ELR (cell line): ENCODE results near the gene SPATA31E1.
"Not testable (repeated sequence)": the region's sequence is repeated elsewhere in the genome, so short reads cannot be mapped to it uniquely, and the experiment has no call there.

Experiments used
- DNase-seq: peaks from one replicate; pipeline ENCODE4 v3.0.0-alpha.2; 2015; ENCODE audit warnings: low read depth

The SPATA31E1 gene

DNA sequence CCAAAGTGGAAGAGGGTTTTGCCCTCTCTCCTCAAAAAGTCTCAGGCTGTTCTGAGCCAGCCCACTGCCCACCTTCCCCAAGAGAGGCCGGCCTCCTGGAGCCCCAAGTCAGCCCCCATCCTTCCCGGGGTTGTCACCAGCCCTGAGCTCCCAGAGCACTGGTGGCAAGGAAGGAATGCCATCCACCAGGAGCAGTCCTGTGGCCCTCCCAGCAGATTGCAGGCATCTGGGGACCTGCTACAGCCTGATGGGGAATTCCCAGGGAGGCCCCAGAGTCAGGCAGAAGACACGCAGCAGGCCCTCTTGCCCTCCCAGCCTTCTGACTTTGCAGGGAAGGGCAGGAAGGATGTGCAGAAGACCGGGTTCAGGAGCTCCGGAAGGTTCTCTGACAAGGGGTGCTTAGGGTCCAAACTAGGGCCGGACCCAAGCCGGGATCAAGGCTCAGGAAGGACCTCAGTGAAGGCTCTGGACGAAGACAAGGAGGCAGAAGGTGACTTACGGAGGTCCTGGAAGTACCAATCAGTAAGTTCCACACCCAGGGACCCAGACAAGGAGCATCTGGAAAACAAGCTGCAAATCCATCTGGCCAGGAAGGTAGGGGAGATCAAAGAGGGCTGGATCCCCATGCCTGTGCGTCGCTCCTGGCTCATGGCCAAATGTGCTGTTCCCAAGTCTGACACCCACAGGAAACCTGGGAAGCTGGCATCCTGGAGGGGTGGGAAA is 3.7 kb downstream of the SPATA31E1 start:
- no peak for DNase-seq

DNA sequence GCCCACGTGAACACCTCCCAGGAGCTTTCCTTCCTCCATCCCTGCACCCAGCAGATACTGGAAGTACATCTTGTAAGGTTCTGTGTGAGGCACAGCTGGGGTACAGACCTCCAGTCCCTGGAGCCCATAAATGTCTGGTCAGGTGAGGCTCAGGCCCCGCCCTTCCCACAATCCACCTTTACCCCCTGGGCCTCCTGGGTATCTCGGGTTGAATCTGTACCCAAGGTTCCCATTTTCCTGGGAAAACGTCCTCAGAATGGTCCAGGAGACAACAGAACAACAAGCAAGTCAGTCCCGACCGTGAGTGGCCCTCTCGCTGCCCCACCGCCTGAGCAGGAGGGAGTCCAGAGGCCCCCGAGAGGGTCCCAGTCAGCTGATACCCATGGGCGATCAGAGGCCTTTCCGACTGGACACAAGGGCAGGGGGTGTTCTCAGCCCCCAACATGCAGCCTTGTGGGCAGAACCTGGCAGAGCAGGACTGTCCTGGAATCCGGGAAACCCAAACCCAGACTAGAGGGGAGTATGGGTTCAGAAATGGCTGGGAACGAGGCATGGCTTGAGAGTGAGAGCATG is 4.3 kb downstream of the SPATA31E1 start:
- DNase-seq = no peak

DNA sequence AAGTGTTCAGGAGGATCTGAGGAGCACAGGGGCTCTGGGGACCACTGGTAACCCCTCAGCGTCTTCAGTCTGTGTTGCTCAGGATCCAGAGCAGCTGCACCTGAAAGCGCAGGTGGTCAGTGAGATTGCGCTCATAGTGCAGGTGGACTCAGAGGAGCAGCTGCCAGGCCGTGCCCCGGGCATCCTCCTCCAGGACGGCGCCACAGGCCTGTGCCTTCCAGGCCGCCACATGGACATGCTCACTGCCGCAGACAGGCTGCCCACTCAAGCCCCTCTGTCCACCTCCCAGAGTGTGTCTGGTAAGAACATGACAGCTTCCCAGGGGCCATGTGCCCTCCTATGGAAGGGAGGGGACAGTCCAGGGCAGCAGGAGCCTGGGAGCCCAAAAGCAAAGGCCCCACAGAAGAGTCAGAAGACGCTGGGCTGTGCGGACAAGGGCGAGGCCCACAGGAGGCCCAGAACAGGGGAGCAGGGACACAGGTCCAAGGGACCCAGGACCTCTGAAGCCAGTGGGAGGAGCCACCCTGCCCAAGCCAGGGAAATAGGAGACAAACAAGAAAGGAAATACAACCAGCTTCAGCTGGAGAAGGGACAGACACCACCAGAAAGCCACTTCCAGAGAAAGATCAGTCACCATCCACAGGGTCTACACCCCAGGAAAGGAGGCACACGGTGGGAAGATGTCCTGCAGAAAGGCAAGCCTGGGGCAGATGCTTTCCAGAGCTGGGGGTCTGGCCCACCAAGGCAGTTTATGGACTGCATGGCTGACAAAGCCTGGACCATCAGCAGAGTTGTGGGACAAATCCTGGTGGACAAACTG is 5.2 kb downstream of the SPATA31E1 start:
- DNase-seq = no peak

DNA sequence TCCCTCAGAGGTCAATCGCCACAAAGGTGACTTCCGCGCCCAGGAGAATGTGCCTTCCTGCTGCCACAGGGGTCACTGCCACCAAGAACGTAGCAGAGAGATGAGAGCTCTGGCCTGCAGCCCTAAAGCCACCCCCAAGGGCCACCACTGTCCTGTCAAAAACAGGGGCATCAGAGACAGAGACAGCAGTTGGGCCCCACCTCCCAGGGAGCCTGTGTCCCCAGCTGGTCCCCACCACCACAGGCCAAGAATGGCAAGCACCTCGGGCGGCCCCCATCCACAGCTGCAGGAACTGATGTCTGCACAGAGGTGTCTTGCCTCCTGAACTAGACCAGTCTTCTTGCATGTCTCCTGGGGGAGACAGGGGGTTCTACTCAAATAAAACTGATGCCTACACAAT is 5.8 kb downstream of the SPATA31E1 start:
- DNase-seq = no peak

DNA sequence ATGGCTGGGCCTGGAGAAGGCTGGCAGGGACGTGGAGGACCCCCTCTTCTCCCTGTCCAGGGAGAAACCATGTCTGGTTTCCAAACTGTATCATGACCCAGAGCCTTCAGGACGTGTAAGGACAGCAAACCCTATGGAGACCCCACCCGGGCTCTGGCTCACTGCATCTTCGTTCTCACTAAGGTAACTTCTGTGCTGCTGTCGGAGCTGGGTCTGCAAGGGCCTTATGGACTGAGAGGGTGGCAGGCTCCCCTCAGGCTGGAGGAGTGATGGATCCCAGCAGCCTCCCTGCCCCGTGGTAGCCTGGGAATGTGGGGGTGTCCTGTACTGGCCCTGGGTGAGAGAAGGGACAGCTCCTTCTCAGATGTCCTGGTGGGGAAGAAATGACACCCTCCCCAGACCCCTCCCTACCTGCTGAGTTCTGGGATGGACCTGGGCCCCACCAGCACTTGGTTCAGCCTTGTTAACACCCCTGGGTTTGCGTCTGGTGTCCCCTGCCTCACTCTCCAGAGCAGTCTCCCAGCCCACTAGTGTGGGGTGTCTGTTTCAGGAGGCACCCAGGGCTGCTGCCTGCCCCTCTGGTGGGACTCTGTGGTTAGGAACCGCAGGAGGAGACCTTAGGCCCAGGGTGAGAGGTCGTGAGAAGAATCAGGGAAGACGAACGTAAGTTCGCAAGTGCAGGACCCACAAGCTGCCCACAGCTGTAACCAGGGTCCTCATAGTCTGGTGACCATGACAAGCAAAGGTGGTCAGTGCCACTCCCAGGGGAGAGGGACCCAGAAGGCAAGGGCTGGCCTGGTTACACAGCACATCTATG is 6.6 kb downstream of the SPATA31E1 start:
- no peak for DNase-seq

DNA sequence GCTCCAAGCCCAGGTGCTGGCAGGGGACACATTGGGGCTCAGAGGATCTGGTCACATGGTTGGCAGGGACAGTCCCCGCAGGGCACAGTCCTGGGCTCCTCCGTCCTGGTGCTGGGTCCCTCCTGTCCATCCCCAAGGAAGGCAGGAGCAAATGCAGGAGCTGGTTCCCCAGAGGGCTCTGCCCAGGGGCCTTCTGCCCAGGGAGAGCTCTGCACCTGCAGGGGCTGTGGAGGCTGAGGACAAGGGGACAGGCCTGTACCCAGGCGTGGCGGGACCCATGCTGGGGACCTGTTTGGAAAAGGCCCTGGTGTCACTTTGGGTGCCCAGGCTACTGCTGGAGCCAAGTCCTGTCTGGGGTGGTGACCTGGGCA is 7.2 kb downstream of the SPATA31E1 start:
- DNase-seq = no peak

DNA sequence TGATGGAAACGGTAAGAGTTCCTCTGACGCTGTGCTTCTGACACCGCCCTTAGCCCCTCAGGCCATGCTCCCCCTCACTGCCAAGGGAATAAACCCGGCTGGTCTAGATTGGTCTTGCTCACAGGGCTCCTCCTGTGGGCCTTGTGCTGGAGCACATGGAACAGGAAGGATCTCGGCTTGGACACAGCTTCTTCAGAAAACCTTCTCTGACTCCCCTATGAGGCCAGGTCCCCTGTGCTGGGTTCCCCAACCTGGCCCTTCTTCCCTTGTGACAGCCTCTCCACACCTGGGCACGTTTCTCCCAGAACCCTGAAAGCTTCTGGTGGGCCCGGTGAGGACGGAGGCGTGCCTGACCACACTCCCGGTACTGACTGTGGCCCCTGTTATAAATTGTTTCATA is 8.2 kb downstream of the SPATA31E1 start:
- no peak for DNase-seq

DNA sequence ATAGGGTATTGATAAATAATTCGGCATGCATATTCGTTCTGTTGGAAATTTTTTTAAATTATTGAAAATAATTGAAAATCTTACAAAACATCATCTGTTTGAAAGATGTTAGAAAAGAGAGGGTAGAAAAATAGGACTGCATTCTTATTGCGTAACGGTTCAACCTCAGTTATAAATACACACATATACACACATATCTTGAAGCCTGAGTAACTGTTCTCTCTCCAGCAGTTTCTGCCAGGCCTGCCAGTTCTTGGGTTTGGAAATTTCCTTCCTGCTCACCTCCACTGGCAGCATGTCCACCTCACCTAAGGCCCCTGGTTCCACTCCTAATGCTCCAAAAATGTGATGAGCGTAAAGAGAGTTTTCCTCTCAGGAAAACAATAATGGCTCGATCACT is 9.1 kb downstream of the SPATA31E1 start:
- DNase-seq = no peak

DNA sequence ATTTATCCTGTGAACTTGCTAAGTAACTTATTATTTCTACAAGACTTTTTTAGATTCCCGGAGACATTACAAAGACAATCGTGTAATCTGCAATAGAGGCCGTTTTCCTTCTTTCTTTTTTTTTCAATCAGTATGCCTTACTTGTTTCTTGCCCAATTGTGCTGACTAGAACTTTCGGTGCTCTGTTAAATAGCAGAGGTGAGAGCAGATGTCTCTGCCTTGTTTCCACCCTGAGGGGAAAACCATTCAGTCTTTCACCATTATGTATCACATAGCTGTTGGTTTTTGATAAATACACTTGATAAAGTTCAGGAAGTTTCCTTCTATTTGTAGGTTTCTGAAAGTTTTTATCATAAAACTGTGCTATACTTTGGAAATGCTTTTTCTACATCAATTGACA is 10.3 kb downstream of the SPATA31E1 start:
- no peak for DNase-seq

DNA sequence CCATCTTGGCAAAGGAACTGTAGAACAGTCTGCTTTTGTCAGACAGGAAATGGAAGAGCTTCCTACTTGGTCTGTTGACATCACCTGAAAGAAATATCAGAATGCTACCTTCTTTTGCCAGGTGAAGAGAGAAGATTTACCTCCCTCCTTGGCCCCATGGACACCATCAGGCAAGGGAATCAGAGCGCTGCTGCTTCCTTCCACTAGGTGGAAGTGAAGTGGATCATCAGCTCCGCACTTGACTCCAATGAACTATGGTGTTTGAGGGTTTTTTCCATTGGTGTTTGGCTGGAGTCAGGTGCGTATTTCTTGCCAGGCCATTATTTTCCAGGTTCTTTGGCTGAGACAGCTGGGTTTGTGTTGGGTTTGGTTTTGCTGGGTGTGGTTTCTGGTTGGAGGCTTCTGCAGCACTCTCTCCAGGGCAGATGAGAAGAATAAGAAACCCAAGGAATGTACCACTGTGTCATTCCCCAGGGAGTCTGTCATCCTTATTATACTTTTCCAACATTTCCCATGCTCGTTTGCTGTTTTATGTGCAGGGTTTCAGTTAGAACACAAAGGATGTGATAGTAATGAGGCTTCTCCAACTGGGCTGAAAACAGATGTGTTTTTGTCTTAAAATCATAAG is 12.4 kb downstream of the SPATA31E1 start:
- no peak for DNase-seq

DNA sequence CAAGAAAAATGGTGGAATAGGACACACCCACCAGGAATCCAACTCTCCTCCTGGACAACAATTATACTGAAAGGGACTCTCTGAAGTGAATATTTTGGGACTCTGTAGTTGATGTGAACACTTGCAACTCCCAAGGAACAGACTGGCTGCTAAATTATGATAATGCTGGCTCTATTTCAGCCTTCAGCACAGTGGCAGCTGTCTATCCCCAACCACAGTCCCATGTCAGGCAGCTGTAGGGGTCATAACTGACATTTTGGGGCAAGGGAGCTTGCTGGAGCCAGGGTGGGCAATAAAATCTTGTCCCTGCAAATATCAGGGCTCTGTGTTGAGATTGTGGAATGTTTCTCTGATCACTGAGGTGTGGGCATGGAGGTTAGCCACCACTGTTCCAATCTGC is 14.2 kb downstream of the SPATA31E1 start:
- no peak for DNase-seq

DNA sequence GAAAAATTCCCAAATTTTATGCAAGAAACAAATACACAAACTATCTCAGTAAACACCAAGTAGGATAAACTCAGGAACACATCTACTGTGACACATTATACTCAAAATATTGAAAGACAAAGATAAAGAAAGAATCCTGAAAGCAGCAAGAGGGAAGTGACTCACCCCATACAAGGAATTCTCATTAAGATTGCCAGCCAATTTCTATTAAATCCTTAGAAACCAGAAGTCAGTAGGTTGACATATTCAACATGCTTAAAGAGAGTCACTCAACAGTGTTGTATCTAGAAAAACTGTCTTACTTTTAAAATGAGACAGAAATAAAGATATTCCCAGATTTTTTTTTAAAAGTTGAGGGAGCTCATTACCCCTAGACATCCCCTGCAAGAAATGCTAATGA is 15.5 kb downstream of the SPATA31E1 start:
- DNase-seq = peak; percentile 45

DNA sequence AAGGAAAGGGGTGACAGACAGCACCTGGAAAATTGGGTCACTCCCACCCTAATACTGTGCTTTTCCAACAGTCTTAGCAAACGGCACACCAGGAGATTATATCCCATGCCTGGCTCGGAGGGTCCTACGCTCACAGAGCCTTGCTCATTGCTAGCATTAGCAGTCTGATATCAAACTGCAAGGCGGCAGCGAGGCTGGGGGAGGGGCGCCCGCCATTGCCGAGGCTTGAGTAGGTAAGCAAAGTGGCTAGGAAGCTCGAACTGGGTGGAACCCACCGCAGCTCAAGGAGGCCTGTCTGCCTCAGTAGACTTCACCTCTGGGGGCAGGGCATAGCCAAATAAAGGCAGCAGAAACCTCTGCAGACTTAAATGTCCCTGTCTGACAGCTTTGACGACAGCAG is 19.7 kb downstream of the SPATA31E1 start:
- DNase-seq = not testable (repeated sequence)

DNA sequence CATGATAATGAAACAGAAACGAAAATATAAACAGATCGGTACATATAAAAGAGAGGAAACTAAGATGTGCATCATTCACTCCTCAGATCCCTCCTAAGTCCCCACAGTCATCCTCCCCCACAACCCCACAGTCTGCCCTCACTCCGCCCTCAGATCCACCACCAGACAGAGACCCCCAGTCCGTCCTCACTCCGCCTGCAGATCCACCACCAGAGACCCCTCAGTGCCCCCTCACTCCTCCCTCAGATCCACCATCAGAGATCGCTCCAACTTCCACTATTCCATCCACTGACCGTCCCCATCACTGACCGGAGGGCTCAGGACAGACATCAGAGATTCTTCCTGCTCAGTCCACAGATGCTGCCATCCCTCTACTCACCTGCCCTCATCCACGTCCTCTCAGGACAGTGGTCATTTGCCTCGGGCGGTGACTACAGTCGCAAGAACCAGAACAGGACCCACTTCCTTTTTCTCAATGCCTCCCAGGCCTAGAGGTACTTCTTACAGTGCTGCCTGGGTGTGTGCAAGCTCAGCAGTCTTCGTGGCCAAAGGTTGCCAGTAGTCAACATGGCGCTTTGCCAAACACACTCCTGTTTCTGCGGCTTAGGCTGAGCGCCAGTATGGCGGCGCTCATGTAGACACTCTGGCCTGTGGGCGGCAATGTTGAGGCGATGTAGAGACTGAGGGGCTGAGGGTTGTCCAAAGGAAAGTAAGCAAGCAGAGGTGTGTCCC is 26.8 kb downstream of the SPATA31E1 start:
- no peak for DNase-seq

DNA sequence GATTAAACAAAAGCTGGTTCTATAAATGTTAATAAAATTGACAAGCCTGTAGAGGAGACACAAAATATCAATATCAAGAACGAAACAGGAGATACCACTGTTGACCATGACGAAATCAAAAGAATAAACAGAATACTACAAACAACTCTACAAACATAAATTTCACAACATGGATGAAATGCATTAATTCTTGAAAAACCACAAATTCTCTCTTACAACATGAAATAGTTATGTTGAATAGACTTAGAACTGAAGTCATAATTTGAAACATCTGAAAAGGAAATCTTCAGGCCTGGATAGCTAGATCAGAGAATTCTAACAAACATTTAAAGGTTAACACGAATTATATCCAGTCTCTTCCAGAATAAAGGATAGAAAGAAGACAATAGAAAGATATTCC is 28.1 kb downstream of the SPATA31E1 start:
- no peak for DNase-seq

DNA sequence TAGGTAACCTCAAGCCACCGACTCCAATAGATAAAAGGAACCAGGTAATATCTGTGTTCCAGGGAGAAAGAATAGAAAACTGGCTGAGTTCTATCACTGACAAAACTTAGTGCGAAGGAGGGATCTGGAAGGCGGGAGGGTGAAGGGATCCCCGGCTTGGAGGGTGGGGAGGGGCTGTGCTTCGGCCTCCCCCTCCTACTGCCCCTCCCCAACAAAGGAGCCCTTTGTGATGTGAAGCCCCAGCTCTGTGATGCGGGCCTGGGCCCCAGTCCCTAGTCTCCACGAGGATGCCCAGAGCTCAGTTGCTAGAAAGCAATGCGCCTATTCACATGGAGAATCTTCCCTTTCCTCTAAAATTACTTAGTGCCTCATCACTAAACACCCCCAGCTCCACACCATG is 35.0 kb downstream of the SPATA31E1 start, which contains the start of gene SPATA31C1:
TSS of gene SPATA31C1 (plus strand) at position 301 of the 400 bp plus-strand sequence.
- DNase-seq = not testable (repeated sequence)

DNA sequence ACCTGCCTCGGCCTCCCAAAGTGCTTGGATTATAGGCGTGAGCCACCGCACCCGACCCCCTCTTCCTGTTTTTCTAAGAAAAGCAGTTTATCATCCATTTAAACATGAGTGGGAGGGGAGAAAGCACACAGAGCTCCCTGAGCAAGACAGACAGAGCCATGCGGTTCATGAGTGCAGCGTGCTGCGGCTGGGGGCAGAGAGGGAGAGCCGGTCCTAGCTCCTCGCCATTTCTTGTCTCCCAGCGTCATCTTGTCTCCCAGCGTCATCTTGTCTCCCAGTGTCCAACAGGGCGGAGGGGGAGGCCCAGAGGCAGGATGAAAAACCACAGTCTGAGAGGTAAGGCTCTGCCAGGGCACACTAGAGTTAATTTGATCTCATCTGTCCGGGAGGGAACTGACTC is 36.3 kb downstream of the SPATA31E1 start:
- DNase-seq = not testable (repeated sequence)

DNA sequence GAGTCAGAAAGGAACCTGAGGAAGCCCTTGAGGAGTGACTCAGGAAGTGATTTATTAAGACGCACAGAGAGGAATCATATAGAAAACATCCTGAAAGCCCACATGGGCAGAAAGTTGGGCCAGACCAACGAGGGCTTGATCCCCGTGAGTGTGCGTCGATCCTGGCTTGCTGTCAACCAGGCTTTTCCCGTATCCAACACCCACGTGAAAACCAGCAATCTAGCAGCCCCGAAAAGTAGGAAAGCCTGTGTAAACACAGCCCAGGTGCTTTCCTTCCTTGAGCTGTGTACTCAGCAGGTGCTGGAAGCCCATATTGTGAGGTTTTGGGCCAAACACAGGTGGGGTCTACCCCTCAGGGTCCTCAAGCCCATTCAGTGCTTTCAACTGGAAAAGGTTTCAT is 38.9 kb downstream of the SPATA31E1 start:
- peak; percentile 4 for DNase-seq

DNA sequence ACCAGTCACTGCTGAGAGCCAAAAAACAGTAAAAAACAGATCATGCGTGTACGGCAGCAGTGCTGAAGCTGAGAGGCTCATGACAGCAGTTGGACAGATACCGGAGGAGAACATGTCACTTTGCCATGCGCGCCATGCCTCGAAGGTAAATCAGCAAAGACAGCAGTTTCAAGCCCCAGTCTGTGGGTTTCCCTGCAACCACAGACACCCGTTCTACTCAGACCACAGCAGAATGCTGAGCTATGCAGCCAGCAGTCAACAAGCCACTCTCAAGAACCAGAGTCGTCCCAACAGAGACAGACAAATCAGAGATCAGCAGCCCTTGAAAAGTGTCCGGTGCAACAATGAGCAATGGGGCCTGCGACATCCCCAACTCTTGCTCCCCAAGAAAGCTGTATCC is 40.3 kb downstream of the SPATA31E1 start:
- DNase-seq = not testable (repeated sequence)

DNA sequence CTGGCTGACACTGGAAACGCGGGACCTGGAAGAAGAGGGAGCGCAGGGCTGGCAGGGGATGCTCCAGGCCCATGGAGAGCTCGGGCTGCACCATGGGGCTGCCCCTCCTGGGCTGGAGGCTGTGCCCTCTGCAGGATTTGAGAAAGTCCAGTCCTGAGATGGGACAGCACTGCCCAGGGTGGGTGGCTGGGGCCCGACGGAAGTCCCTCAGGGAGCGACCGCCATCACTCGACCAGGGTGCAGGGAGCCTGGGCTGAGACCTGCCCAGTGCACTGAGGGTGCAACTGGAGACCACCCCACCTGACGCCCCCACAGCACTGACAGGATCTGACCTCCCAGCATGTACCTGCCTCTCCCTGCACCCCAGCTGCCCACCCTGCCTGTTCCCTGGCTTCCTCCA is 42.2 kb downstream of the SPATA31E1 start:
- not testable (repeated sequence) for DNase-seq

DNA sequence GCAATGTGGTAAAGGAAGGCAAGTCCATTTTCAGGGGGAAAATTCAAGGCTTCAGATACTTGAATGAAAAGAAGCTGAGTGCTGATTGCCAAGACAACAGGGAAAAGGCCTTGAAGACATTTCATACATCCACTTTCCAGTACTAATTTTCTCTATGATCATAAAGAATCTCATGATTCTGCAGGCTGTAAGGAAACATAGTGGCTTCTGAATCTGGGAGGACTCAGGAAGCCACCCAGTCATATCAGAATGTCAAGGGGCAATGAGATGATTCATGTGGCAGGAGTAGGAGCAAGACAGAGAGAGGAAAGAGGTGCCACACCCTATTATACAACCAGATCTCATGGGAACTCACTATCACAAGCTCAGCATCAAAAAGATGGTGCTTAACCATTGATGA is 46.5 kb downstream of the SPATA31E1 start:
- not testable (repeated sequence) for DNase-seq
